HG02763 (cell line): ENCODE results near the gene PDHA1.

Source experiments
- ATAC-seq: cut with Tn5 transposase; IDR thresholded peaks from one replicate; pipeline ENCODE4 v1.9.1; 2021; ENCODE audit warnings: mild to moderate bottlenecking, moderate library complexity; ENCODE audit not compliant: unreplicated experiment

PDHA1 gene

GRCh38 chrX:19373351-19373891, 29.7 kb downstream of the PDHA1 start:
- no peak for ATAC-seq

GRCh38 chrX:19375546-19375945, 31.8 kb downstream of the PDHA1 start:
- no peak for ATAC-seq

DNA sequence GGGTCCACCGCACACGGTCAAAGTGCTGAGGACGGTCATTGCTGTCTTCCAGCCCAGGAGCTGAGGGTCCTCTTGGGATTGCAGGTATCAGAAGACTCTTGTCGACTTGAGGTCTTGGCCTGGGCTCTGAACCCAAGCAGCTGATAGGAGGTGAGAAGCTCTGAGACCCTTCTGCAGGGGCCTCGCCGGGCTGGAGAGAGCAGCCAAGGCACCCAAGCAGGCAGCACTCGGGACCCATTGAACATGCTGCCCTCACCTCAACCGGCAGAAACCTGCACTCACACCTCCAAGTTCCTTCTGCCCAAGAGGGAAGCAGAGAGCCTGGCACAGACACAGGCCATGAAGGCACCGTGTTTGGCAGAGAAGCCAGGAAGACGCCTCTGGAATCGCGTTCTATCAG, 34.1 kb downstream of the PDHA1 start:
- ATAC-seq, result no peak

DNA sequence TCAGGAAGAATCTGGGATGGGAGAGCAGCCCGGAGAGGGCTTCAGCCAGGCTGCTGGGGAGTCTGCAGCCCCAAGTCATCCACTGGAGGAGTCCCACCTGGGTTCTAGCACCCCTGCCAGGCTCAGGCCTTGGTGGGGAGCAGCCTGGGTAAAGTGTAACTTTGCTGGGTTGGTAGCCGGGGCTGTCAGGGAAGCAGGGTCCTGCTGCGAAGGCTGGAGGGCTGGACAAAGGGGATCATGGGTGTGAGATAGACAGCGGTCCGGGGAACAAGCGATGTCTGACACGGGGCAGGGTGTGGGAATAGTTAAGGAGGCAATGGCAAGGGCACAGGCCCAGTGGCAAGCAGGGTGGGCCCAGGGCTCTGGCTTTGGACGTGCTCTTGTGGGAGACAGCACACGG, 37.6 kb downstream of the PDHA1 start:
- no peak for ATAC-seq

DNA sequence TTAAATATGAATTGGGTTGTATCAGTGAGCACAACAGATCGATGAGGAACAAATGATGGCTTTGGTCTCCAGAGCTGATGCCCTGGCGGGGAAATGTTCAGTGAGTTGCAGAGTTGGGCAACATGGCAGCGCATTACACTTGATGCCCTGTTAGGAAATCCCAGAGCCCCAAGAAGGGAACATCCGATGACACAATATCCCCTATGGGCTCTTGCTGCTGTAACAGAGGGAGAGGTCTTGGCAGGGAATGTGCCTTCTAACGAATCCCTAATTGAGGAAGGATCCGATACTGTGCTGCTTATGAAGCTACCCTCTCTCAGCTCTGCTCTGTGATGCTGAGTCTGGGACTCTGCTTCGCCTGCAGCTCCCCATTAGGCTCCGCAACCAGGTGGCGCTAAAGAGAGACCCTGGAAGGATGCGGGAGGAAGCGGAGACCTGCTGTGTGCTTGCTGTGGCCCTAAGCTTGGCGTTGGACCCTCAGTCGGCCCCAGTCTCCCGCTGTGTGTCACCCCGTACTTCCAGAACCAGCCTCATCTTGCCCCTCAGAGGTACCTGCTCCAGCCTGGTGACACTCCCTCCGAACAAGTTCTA, 38.9 kb downstream of the PDHA1 start:
- no peak for ATAC-seq

GRCh38 chrX:19386679-19387078, 43.0 kb downstream of the PDHA1 start:
- no peak for ATAC-seq

- ATAC-seq, result no peak
Measured at GRCh38 chrX:19388064-19388679, 44.4 kb downstream of the PDHA1 start.

DNA sequence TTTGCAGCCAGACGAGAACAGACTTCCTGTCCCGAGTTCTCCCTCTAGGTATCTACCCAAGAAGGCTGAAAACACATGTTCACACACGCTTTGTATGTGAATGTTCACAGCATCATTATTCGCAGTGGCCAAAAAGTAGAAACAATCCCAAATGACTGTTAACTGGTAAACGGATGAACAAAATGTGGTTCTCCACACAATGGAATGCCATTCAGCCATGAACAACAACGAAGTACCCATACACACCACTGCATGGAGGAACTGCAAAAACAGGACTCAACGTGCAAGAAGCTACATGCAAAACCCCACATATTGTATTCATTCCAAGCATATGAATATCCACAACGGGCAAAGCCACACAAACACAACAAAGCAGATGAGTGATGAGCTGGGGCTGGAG, 45.0 kb downstream of the PDHA1 start:
- ATAC-seq, result no peak

GRCh38 chrX:19389227-19389845, 45.6 kb downstream of the PDHA1 start:
- ATAC-seq, result no peak

DNA sequence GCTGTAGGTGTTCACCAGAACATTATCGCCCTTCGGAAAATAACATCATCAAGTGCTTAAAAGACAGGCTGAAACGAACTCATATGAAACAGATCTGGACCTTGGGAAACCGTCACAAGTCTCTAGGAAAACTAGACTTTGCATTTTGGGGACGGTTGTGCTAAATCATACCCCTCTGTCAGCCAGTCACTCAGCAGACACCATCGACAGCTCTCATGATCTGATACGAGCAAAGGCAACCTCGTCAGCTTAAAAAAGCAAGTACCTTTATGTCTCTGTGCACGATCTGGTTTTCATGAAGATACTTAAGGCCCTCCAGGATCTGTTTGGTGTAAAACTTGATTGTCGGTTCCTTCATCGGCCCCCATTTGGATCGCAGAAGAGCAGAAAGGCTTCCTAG, 48.4 kb downstream of the PDHA1 start:
- ATAC-seq, result no peak

DNA sequence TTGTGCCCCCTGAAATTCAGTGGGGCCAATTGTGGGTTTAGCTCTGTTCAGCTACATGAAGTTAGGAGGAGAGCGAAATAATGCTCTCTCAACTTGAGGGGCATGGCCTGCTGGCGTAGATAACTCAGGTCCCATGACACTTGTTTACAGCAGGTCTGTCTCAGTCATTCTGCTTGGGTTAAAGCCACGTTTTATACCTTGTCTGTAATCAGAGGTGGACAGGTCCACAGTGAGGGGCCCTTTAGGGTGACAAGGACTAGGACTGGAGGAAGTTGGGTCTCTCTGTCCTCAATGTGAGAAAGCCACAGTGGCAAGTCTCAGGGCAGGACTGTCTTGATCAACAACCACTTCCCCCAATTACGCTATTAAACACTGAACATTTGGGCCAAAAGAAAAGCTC, 49.0 kb downstream of the PDHA1 start:
- ATAC-seq, result no peak

GRCh38 chrX:19403696-19404095, 60.0 kb downstream of the PDHA1 start:
- no peak for ATAC-seq

DNA sequence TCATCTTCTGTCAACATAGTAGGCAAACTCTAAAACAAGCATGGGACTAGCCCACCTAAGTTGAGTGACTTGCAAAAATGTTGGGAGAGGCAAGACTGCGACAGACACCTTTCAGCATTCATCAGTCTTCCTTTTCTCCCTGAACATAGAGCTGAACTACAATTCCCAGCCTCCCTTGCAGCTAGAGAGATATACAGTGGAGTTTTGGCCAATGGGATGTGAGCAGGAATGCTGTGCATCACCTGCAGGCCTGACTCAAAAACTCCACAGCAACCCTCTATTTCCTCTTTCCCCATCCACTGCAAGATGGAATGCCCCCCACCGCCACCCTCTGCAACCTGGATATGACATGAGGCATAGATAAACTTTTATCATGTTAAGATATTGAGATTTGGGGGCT, 66.5 kb downstream of the PDHA1 start:
- no peak for ATAC-seq
